ENCODE data around the gene EPN1.

Gene EPN1

GRCh38 chr19:55674841-55675660, at the start of gene EPN1:
TSS of gene EPN1 (plus strand) at chr19:55675226. CDS start at chr19:55678628, 3,402 bp downstream.
- peak; percentile 97 for DNase-seq (ENCODE audit: low read depth)

- no peak for DNase-seq (ENCODE audit: low read depth)
Measured at GRCh38 chr19:55626350-55626749, 48.7 kb upstream of the EPN1 start.

- peak; percentile 50 for DNase-seq (ENCODE audit: low read depth)
Measured at GRCh38 chr19:55632463-55632834, 42.6 kb upstream of the EPN1 start.

GRCh38 chr19:55633861-55634260, 41.2 kb upstream of the EPN1 start:
- no peak for DNase-seq (ENCODE audit: low read depth)

- no peak for DNase-seq (ENCODE audit: low read depth)
Measured at GRCh38 chr19:55635334-55635717, 39.7 kb upstream of the EPN1 start.

GRCh38 chr19:55635856-55636440, 39.1 kb upstream of the EPN1 start:
- no peak for DNase-seq (ENCODE audit: low read depth)

GRCh38 chr19:55636723-55637122, 38.3 kb upstream of the EPN1 start:
- DNase-seq (ENCODE audit: low read depth): no peak

- DNase-seq (ENCODE audit: low read depth): no peak
Measured at GRCh38 chr19:55637534-55637933, 37.5 kb upstream of the EPN1 start.

- DNase-seq (ENCODE audit: low read depth): no peak
Measured at GRCh38 chr19:55638864-55639359, 36.1 kb upstream of the EPN1 start.

- peak; percentile 52 for DNase-seq (ENCODE audit: low read depth)
Measured at GRCh38 chr19:55640043-55640576, 34.9 kb upstream of the EPN1 start.

- DNase-seq (ENCODE audit: low read depth): peak; percentile 56
Measured at GRCh38 chr19:55640577-55641425, 34.2 kb upstream of the EPN1 start, which contains the start of gene ZNF580. TSS of gene ZNF580 (plus strand) at chr19:55641002. CDS start at chr19:55642509, 1,507 bp downstream.

- no peak for DNase-seq (ENCODE audit: low read depth)
Measured at GRCh38 chr19:55641426-55642152, 33.4 kb upstream of the EPN1 start.

GRCh38 chr19:55642153-55643002, 32.6 kb upstream of the EPN1 start:
- DNase-seq (ENCODE audit: low read depth): no peak

GRCh38 chr19:55643003-55643886, 31.8 kb upstream of the EPN1 start, which contains the start of gene ZNF581:
TSS of gene ZNF581 (plus strand) at chr19:55643649. CDS start at chr19:55644572, 923 bp downstream.
- DNase-seq (ENCODE audit: low read depth): peak; percentile 70

- no peak for DNase-seq (ENCODE audit: low read depth)
Measured at GRCh38 chr19:55643887-55644176, 31.2 kb upstream of the EPN1 start.

- DNase-seq (ENCODE audit: low read depth): no peak
Measured at GRCh38 chr19:55644191-55644833, 30.7 kb upstream of the EPN1 start.

GRCh38 chr19:55644842-55645511, 30.0 kb upstream of the EPN1 start:
- no peak for DNase-seq (ENCODE audit: low read depth)

- DNase-seq (ENCODE audit: low read depth): no peak
Measured at GRCh38 chr19:55645512-55645881, 29.5 kb upstream of the EPN1 start.
